HCT116 (cell line): Measurements from ENCODE around the gene ARHGAP45. TPM values are rescaled to one million over a fixed set of nuclear protein-coding genes. Genes with fewer than 3 reads are reported as not detected.
A peak's percentile ranks its signal among the peaks of the same experiment; 100 is the strongest.

Source experiments
- ATAC-seq: fragments of 200-7000 bp; cut with Tn5 transposase; 2 replicates; pipeline ENCODE4 v1.9.1; 2020; ENCODE audit warnings: mild to moderate bottlenecking, moderate library complexity
- BruUV-seq: library from RNA; stranded (reverse); fragments of 400-500 nt; replicated peaks from 2 replicates; lab custom pipeline; 2021; lab: Mats Ljungman, UMichigan
- CTCF ChIA-PET: fragments of 300-600 bp; sonication (Branson Sonifier 250); formaldehyde crosslinking; loops from one replicate; lab custom pipeline; 2021; ENCODE audit warnings: antibody characterized with exemption; lab: Charles Lee
- POLR2A ChIA-PET: fragments of 300-600, 350-600 bp; sonication (Branson Sonifier 250); formaldehyde crosslinking; loops from one replicate; lab custom pipeline; 2021; ENCODE audit warnings: antibody characterized with exemption; lab: Charles Lee
- RAD21 ChIA-PET, 2 experiments: fragments of 300-600 bp; sonication (Branson Sonifier 250); formaldehyde crosslinking; loops; one replicate each; lab custom pipeline; 2023; ENCODE audit warnings: low total read pairs in 2 of 2; ENCODE audit not compliant: uncharacterized antibody in 2 of 2, unreplicated experiment in 2 of 2, low non-redundant PET in 1 of 2; lab: Charles Lee
- DNase-seq: peaks from one replicate; pipeline ENCODE4 v3.0.0-alpha.2; 2010; ENCODE audit warnings: low read depth, low spot score
- H2AFZ ChIP-seq: fragments of 200-600 bp; shearing (Covaris generic), sonication (generic); 2 replicates; pipeline ENCODE4 v1.6.1; 2017; ENCODE audit warnings: low read depth, mixed run types, mixed read lengths, antibody characterized with exemption, low read length; ENCODE audit not compliant: poor library complexity, severe bottlenecking
- H3K27ac ChIP-seq: 2 replicates; pipeline ENCODE4 v1.5.1; 2012; ENCODE audit warnings: low read depth, low read length
- H3K27me3 ChIP-seq: fragments of 200-600 bp; sonication (generic); 2 replicates; pipeline ENCODE4 v1.6.1; 2016; ENCODE audit warnings: mixed run types, low read length, mixed read lengths; ENCODE audit not compliant: insufficient read depth
- H3K36me3 ChIP-seq, 2 experiments: fragments of 200-500 bp in 1 of 2; fragments of 200-600 bp in 1 of 2; sonication (Bioruptor generic) in 1 of 2; sonication (generic) in 1 of 2; 2 replicates each; pipeline versions ENCODE4 v1.5.1 to v1.6.1; 2014 to 2016; ENCODE audit warnings: low read length in 2 of 2, inconsistent platforms in 1 of 2, mixed read lengths in 1 of 2, mixed run types in 1 of 2; ENCODE audit not compliant: insufficient read depth in 2 of 2, control insufficient read depth in 1 of 2
- H3K4me1 ChIP-seq, 2 experiments: fragments of 200-600 bp in 1 of 2; sonication (generic) in 1 of 2; 2 replicates each; pipeline versions ENCODE4 v1.5.1 to v1.6.1; 2012 to 2017; ENCODE audit warnings: low read length in 2 of 2, inconsistent platforms in 1 of 2, mild to moderate bottlenecking in 1 of 2, mixed read lengths in 1 of 2, mixed run types in 1 of 2, moderate library complexity in 1 of 2; ENCODE audit not compliant: insufficient read depth in 2 of 2, control insufficient read depth in 1 of 2
- H3K4me2 ChIP-seq: fragments of 200-600 bp; sonication (generic); 2 replicates; pipeline ENCODE4 v1.6.1; 2017; ENCODE audit warnings: mixed run types, low read length, mixed read lengths
- H3K4me3 ChIP-seq, 2 experiments: fragments of 200-600 bp in 1 of 2; sonication (generic) in 1 of 2; replicated peaks in 1 of 2; 2 replicates each; pipeline ENCODE4 v1.5.1; 2011 to 2016; ENCODE audit warnings: low read length in 2 of 2, control low read depth in 1 of 2, low read depth in 1 of 2, mild to moderate bottlenecking in 1 of 2, mixed read lengths in 1 of 2, mixed run types in 1 of 2
- H3K79me2 ChIP-seq: fragments of 200-600 bp; sonication (generic); 2 replicates; pipeline ENCODE4 v1.6.1; 2017; ENCODE audit warnings: mild to moderate bottlenecking, mixed run types, low read length, moderate library complexity, mixed read lengths; ENCODE audit not compliant: insufficient read depth
- H3K9ac ChIP-seq: fragments of 200-600 bp; sonication (generic); 2 replicates; pipeline ENCODE4 v1.6.1; 2016; ENCODE audit warnings: low read length, mixed read lengths
- H3K9me2 ChIP-seq: fragments of 200-600 bp; sonication (generic), shearing (Covaris generic); 2 replicates; pipeline ENCODE4 v1.6.1; 2017; ENCODE audit warnings: mixed run types, mild to moderate bottlenecking, moderate library complexity; ENCODE audit not compliant: insufficient read depth
- H3K9me3 ChIP-seq, 2 experiments: fragments of 200-500 bp in 1 of 2; fragments of 200-600 bp in 1 of 2; sonication (Bioruptor generic) in 1 of 2; sonication (generic) in 1 of 2; 2 replicates each; pipeline ENCODE4 v1.6.1; 2014 to 2017; ENCODE audit warnings: low read length in 2 of 2, mixed read lengths in 2 of 2, inconsistent platforms in 1 of 2, low read depth in 1 of 2, mild to moderate bottlenecking in 1 of 2, mixed run types in 1 of 2, moderate library complexity in 1 of 2; ENCODE audit not compliant: control insufficient read depth in 1 of 2, insufficient read depth in 1 of 2
- H4K20me1 ChIP-seq: fragments of 200-600 bp; sonication (generic), shearing (Covaris generic); 2 replicates; pipeline ENCODE4 v1.6.1; 2017; ENCODE audit warnings: mixed run types, mild to moderate bottlenecking, moderate library complexity; ENCODE audit not compliant: insufficient read depth
- CBX3 ChIP-seq: IDR thresholded peaks from 2 replicates; pipeline ENCODE4 v1.6.1; 2012; ENCODE audit warnings: low read depth
- CTCF ChIP-seq, 3 experiments: fragments of 200-600 bp in 1 of 3; sonication (generic) in 1 of 3; IDR thresholded peaks in 2 of 3; conservative IDR thresholded peaks in 1 of 3; 2 replicates each; pipeline ENCODE4 v1.5.1; 2012 to 2017; ENCODE audit warnings: low read depth in 2 of 3, low read length in 2 of 3, antibody characterized with exemption in 1 of 3, borderline replicate concordance in 1 of 3, control low read depth in 1 of 3, mild to moderate bottlenecking in 1 of 3, mixed read lengths in 1 of 3, mixed run types in 1 of 3, moderate library complexity in 1 of 3; ENCODE audit not compliant: insufficient read depth in 1 of 3
- ELF1 ChIP-seq: IDR thresholded peaks from 2 replicates; pipeline ENCODE4 v1.6.1; 2012; ENCODE audit warnings: low read depth, borderline replicate concordance
- EZH2phosphoT487 ChIP-seq: fragments of 200-600 bp; IDR thresholded peaks from 2 replicates; pipeline ENCODE4 v1.6.1; 2018; ENCODE audit warnings: antibody characterized with exemption, borderline replicate concordance
- POLR2A ChIP-seq: IDR thresholded peaks from 2 replicates; pipeline ENCODE4 v1.7.0; 2011; ENCODE audit warnings: borderline replicate concordance; ENCODE audit not compliant: insufficient read depth, insufficient read length; ENCODE audit errors: extremely low read depth
- POLR2AphosphoS5 ChIP-seq: IDR thresholded peaks from 2 replicates; pipeline ENCODE4 v1.6.1; 2011; ENCODE audit warnings: mild to moderate bottlenecking, low read depth, low read length, moderate library complexity
- RAD21 ChIP-seq: IDR thresholded peaks from 2 replicates; pipeline ENCODE4 v1.6.1; 2012; ENCODE audit warnings: low read depth, mild to moderate bottlenecking
- SRF ChIP-seq: IDR thresholded peaks from 2 replicates; pipeline ENCODE4 v1.6.1; 2012; ENCODE audit warnings: low read depth
- TCF7L2 ChIP-seq: IDR thresholded peaks from 2 replicates; pipeline ENCODE4 v1.7.0; 2011; ENCODE audit warnings: borderline replicate concordance, inconsistent platforms; ENCODE audit not compliant: insufficient read depth, insufficient read length; ENCODE audit errors: extremely low read depth
- YY1 ChIP-seq: IDR thresholded peaks from 2 replicates; pipeline ENCODE4 v1.6.1; 2011; ENCODE audit warnings: low read length, low read depth, moderate library complexity, mild to moderate bottlenecking; ENCODE audit not compliant: insufficient replicate concordance; ENCODE audit errors: extremely low read depth
- ZNF274 ChIP-seq: fragments of 200-500 bp; sonication (Bioruptor generic); IDR thresholded peaks from 2 replicates; pipeline ENCODE4 v1.6.1; 2014; ENCODE audit warnings: mild to moderate bottlenecking, low read depth, low read length, inconsistent platforms
- intact Hi-C: fragments of 100-400 bp; cut with micrococcal nuclease; formaldehyde crosslinking; loops from 2 replicates; pipeline ENCODE4 v1.10.0; 2022
- total RNA-seq: library from RNA; stranded (reverse); gene quantifications from one replicate; pipeline ENCODE4 v1.2.1, GENCODE V29; 2021; ENCODE audit not compliant: unreplicated experiment

Gene ARHGAP45
- total RNA-seq, 1 experiment from 2014 or later: 30.4 TPM

- ChIA-PET POLR2A (interaction anchor here (0.7 kb wide), 1 partner anchor 60 kb away, joined by 3 read pairs; no protein-coding TSS in a partner anchor), CTCF (no interaction called here), RAD21 (no interaction called here)
- peaks cover 4% of the 10 kb centered on the region; the same call in 1 of the 2 replicates for H3K79me2 ChIP-seq
- no peak overlapping the region for H3K9ac ChIP-seq
- DNase-seq (no peak), ATAC-seq (peak; percentile 15; the same call in 1 of the 2 replicates)
- no peak overlapping the region for H3K4me2 ChIP-seq
- no peak overlapping the region for H3K4me3 ChIP-seq
- peaks cover 0 to 15% of the 10 kb centered on the region in 2 experiments; a peak in 1 of 4 replicates for H3K36me3 ChIP-seq
- TF ChIP-seq SRF: no peak
- no peak for TF ChIP-seq YY1
- TF ChIP-seq ZNF274: no peak
- no peak for TF ChIP-seq CTCF (IDR thresholded peaks at IDR 0.05 in 2 of 3, conservative IDR thresholded peaks at IDR 0.05 in 1 of 3; ENCODE audit: borderline replicate concordance in 1 of 3, insufficient read depth in 1 of 3, low read depth in 2 of 3, low read length in 2 of 3)
- BruUV-seq: no TSS peak
- H3K4me1 ChIP-seq: peaks cover 19 to 44% of the 10 kb centered on the region in 2 experiments
- H2AFZ ChIP-seq: no peak overlapping the region
- no peaks in the 10 kb centered on the region for H3K9me2 ChIP-seq
- intact Hi-C loops: no loop called here
- H3K27ac ChIP-seq: no peak overlapping the region
- no peaks in the 10 kb centered on the region for H3K9me3 ChIP-seq
- no peaks in the 10 kb centered on the region for H4K20me1 ChIP-seq
- H3K27me3 ChIP-seq: no peaks in the 10 kb centered on the region
These were observed 19.2 kb upstream of the ARHGAP45 start for GRCh38 chr19:1047696-1048147.

GRCh38 chr19:1049106-1049505, 17.9 kb upstream of the ARHGAP45 start:
- ChIA-PET CTCF (interaction anchor here (0.7 kb wide), 1 partner anchor 11 kb away, joined by 4 read pairs; no protein-coding TSS in a partner anchor), RAD21 (interaction anchor here in 1 of 2 experiments (0.6 kb wide), 1 partner anchor 20 kb away, joined by 3 read pairs; no protein-coding TSS in a partner anchor), POLR2A (no interaction called here)
- no TSS peak for BruUV-seq
- Histone ChIP-seq H3K9me3 (no peaks in the 10 kb centered on the region), H3K36me3 (peaks cover 0 to 19% of the 10 kb centered on the region in 2 experiments; a peak in 1 of 4 replicates), H3K9me2 (no peaks in the 10 kb centered on the region), H3K79me2 (no peaks in the 10 kb centered on the region), H4K20me1 (no peaks in the 10 kb centered on the region), H3K9ac (no peak overlapping the region), H3K27ac (peak overlapping the region; percentile 29; the same call in 1 of the 2 replicates), H2AFZ (no peak overlapping the region), H3K27me3 (no peaks in the 10 kb centered on the region), H3K4me2 (no peak overlapping the region), H3K4me1 (peaks cover 11 to 34% of the 10 kb centered on the region in 2 experiments), H3K4me3 (no peak overlapping the region)
- intact Hi-C loops: no loop called here
- DNase-seq: no peak
- ATAC-seq: no peak
- TF ChIP-seq POLR2A (no peak), TCF7L2 (no peak), ELF1 (no peak), CBX3 (no peak), POLR2AphosphoS5 (no peak), RAD21 (no peak), EZH2phosphoT487 (no peak), ZNF274 (no peak), CTCF (IDR thresholded peaks at IDR 0.05 in 2 of 3, conservative IDR thresholded peaks at IDR 0.05 in 1 of 3; ENCODE audit: borderline replicate concordance in 1 of 3, insufficient read depth in 1 of 3, low read depth in 2 of 3, low read length in 2 of 3) (no peak)
